Colon (tissue), 2 donors: ENCODE results near the gene NT5C2.
"Not testable (repeated sequence)": the region's sequence is repeated elsewhere in the genome, so short reads cannot be mapped to it uniquely, and the experiment has no call there.

Experiments
- FAIRE-seq: peaks from 2 replicates; lab custom pipeline; 2012; peaks lifted over from hg19 to GRCh38; lab: Jason Lieb, UNC
- donor health status: control.
- donor health status: control.

Gene NT5C2

DNA sequence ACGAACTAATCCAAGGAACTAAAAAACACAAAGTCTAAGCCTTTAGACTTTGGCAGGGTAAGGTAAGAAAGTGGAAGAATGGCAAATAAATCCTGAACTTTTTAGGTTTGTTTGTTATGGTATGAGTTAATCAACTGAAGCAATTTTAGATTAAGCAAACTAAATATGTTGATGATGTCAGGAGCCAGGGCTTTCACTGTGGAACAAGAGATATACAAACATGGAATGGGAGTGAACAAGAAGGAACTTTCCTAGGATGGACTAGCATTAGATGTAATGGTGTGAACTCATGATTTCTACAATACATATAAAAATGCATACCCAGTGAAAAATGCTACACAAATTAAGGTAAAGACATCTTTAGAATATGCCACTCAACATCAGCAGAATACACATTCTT is 35.8 kb downstream of the NT5C2 start:
- FAIRE-seq: no peak

DNA sequence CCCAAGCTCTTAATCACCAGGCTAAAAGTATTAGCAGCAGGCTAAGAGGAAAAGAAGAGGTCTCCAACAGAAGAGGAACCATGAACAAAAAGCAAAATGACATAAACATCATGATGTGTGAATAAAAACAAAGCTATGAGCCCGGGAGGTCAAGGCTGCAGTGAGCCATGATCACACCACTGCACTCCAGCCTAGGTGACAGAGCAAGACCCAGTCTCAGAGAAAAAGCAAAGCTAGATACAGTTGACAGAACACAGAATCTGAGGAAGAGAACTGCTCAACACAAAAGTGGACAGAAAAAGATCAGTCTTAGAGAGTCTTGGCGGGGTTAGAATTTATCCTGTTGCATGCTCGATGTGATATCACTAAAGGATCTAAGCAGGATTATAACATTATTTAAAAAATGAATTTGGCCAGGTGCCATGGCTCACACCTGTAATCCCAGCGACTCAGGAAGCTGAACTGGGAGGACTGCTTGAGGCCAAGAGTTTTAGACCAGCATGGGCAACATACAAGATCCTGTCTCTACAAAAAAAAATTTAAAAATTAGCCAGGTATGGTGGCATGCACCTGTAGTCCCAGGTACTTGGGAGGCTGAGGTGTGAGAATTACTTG is 37.5 kb downstream of the NT5C2 start:
- FAIRE-seq: no peak

DNA sequence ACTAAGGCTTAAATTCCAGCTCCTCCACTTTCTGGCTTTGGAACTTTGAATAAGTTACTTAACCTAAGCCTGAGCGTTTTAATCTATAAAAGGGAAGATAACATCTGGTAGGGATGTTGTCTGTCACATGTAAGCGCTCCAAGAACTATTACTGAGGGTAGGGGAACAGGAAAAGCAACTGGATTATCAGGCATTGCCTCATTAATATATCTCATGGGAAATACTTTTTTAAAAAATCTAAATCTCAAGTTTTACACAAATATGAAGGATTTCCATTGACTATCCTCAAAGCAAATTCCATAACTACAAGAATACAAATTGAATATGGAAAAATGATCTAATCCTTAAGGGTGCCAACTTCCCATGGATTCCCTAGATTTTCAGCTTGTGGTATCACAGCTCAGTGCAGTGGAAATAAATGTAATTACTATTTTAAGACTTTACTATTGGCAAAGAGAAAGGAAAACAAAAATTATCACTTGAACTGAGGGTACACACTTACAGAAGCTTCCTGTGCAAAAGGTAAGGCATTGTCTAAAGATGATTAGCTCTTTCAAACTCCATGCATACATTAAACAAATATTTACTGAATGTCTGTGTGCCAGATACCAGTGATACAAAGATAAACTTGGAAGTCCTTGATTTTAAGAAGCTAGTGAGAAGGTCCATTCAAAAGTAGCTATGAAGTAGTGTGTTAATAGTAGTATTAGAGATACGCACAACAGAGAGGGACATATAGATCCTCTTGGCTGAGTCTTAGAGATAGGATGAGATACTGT is 38.4 kb downstream of the NT5C2 start:
- FAIRE-seq: no peak

DNA sequence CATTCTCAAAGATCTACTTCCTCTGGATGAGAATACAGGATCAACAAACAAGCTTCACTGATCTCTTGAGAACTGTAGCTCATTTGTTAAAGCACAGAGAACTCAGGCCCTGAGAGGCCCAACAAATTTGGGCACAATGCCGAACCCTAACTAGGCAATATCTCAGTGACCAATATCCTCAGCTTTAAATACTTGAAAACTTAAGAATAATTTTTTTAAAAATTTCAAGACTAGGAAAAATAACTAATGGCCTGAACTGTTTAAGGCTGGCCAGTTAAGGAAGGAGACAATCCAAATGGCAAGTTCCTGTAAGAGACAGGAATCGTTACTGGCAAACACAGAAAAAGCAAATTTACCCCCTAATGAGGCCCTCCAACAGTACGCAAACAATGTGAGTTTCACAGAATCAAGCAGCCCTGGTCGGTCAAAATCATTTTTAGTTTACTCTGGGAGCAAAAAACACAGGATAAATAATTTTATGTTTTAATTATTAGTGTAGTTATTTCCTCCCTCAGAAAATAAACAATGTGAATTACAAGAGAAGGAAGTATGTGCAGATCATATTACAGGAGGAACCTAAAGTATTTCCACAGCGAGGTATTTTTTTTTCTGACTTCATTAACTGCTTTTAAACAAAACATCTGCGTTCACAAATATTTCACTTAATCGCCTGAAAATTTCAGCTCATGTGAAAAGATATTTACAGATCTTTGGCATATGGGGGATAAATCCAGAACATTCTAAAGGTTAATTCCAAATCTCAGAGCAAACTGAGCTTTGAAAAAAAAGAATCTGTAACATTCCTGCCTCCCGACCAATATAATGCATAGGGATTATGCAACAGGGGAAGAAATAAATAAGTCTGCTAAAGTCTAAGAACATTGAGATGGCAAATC is 39.5 kb downstream of the NT5C2 start:
- FAIRE-seq: no peak

DNA sequence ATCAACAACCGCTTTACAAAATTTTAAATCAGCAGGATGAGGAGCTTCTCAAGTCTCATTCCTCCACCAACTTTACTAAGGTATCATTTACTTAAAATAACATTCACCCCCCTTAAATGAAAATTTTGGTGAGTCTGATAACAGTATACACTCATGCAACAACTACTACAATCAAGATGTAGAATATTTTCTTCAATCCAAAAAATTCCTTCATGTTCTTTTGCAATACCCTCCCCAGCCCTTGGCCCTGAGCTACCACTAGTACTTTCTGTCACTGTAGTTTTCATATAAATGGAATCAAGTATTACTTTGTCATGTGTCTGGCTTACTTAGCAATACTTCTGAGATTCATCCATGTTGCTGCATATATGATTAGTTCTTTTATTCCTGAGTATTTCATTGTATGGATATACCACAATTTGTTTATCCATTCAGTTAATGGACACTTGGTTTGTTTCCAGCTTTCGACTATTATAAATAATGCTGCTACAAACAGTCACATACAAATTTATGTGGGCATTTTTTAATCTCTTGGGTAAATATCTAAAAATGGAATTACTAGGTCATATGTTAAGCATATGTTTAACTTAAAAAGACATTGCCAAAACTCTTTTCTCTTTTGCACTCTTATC is 43.0 kb downstream of the NT5C2 start:
- no peak for FAIRE-seq

DNA sequence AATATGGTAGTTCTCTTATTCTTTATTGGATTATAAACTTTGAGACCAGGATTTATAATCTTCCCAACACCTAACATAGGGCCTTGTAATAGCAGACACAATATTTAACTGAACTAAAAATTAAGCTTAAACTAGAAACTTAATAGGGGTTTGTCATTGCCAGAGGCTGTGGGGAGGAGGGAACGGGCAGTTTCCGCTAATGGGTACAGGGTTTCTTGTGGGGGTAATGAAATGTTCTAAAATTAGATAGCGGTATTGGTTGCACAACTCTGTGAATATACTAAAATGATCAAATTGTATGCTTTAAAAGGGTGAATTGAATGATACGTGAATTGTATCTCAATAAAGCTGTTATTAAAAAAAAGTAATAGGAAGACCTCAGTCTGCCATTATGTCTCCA is 45.4 kb downstream of the NT5C2 start:
- FAIRE-seq: no peak

DNA sequence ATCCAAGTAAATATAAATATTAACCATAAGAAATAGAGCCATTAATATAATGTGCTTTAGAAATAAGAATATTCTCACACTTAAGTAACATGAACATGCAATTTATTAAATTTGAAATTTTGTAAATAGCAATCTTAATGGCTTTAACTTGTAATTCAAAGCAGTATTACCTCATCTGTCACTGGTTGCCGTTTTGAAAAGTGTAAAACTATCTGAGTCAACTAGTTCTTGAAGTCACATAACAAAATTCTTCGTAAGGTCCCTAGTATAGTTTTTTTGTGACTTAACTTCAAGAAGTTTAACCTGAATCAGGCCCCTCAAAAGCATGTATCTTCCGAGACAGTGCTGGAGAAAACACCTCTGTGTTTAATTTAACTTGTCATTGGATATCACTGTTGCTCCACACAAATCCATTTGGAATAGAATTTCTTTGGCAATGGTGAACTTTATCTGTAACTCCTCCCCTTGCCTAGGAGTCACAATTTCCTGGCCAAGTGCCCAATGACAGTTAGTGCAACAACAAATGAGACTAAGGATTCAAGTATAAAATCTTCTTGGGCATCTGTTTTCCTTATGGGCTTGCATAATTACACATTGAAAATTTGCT is 47.1 kb downstream of the NT5C2 start:
- no peak for FAIRE-seq

DNA sequence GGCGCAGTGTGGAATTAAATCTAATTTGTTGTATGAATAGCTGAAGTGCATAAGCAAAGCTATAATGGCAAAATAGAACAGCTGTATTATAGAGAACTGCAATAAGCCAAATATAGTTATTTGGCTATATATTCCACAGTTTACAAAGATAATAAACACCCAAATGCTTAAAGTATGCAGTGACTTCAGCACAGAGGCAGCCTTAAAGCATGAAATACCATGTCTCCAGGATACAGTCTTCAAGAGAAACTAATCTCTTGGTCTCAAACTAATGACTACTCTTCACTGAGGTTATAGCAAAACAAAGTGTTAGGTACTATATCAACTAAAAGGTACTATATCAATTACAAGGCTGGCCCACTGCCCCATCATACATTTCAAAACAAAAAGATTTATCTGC is 48.0 kb downstream of the NT5C2 start:
- no peak for FAIRE-seq

DNA sequence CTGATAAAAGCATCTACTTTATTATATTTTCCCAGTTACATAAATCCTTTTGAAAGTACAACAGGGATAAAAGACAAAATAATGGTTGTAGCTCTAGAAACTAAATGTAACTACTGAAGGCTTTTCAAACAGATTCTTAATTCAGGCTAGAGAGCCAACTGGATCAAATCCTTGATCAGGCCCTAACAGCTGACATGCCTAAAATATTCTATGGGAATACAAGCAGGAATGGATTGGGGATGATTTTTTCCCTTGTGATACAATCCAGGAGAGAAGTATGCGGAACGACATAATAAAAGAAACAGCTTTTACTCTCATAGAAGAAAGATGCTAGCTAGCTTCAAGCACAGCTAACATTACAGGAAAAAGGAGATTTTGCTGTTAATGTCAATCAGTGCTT is 49.0 kb downstream of the NT5C2 start:
- no peak for FAIRE-seq

DNA sequence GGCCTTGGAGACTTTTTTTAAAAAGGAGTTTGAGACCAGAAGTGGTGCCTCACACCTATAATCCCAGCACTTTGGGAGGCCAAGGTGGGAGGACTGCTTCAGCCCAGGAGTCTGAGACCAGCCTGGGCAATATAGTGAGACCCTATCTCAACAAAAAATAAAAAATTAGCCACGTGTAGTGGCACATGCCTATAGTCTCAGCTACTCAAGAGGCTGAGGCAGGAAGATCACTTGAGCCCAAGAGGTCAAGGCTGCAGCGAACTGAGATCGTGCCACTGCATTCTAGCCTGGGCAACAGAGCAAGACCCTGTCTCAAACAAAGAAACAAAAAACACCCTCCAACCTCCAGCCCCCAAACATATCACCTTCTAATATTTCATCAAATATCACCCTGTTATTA is 49.4 kb downstream of the NT5C2 start:
- not testable (repeated sequence) for FAIRE-seq

DNA sequence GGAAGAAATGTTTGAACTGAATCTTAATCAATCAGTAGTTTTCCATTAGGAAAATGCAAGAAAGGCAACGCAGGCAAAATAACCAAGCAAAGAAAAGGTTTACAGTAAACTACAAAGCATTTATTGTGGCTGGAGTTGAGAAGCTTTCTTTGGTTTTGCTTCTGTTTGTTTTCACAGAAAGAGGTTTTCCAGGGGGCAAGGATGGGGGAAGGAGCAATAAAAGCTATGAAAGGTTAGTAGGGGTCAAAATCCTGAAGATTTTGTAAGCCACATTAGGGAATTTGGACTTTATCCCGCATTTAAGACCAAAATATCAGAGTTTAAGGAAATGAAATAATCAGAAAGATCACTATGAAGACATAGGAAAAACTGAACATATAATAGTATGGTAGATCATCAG is 51.1 kb downstream of the NT5C2 start:
- FAIRE-seq: no peak

DNA sequence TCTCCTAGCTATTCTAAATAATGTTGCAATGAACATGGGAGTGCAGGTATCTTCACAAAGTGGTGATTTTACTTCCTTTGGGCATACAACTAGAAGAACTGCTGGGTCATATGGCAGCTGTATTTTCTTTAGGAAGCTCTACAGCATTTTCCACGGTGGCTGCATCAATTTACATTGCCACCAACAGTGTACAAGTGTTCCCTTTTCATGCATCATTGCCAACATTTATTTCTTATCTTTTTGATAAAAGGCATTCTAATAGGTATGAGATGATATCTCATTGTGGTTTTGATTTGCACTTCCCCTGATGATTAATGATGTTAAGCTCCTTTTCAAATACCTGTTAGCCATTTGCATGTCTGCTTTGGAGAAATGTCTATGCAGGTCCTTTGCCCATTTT is 52.6 kb downstream of the NT5C2 start:
- no peak for FAIRE-seq

DNA sequence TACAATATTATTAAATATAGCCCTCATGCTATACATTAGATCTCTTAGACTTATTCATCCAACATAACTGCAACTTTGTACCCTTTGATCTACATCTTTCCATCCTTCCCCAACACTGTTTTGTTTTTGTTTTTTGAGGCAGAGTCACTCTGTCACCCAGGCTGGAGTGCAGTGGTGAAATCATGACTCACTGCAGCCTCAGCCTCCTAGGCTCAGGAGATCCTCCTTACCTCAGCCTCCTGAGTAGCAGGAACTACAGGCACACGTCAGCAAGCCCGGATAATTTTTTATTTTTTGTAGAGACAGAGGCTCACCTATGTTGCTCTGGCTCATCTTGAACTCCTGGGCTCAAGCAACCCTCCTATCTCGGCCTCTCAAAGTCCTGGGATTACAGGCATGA is 53.3 kb downstream of the NT5C2 start:
- FAIRE-seq: no peak

DNA sequence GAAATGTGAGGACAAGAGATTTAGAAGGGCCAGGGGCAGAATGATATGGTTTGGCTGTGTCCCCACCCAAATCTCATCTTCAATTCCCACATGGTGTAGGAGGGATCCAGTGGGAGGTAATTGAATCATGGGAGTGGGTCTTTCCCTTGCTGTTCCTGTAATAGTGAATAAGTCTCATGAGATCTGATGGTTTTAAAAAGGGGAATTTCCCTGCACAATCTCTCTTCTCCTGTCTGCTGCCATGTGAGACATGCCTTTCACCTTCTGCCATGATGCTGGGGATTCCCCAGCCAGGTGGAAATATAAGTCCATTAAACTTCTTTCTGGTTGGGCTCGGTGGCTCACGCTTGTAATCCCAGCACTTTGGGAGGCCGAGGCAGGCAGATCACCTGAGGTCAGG is 57.9 kb downstream of the NT5C2 start:
- FAIRE-seq: not testable (repeated sequence)

DNA sequence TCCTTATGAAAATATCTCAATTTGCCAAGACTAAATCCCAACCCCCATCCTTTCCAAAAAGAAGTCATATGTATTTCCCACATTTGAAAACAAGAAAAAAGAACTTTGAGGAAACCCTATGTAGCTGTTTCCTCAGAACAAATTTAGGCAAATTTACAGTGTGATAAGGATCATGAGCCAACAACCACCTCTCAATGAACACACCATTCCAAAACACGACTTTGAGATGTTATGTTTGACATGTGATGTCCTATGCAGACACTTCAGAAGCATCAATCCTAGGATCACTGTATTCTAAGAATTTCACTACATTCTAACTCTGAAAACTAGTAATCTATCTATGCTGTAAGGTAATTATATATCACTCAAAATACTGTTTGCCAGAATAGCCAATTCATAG is 62.2 kb downstream of the NT5C2 start:
- FAIRE-seq: no peak

DNA sequence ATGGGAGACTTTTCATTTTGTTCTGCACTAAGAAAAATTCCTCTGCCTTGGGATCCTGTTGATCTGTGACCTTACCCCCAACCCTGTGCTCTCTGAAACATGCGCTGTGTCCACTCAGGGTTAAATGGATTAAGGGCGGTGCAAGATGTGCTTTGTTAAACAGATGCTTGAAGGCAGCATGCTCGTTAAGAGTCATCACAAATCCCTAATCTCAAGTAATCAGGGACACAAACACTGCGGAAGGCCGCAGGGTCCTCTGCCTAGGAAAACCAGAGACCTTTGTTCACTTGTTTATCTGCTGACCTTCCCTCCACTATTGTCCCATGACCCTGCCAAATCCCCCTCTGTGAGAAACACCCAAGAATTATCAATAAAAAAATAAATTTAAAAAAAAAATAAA is 62.9 kb downstream of the NT5C2 start:
- FAIRE-seq: not testable (repeated sequence)

DNA sequence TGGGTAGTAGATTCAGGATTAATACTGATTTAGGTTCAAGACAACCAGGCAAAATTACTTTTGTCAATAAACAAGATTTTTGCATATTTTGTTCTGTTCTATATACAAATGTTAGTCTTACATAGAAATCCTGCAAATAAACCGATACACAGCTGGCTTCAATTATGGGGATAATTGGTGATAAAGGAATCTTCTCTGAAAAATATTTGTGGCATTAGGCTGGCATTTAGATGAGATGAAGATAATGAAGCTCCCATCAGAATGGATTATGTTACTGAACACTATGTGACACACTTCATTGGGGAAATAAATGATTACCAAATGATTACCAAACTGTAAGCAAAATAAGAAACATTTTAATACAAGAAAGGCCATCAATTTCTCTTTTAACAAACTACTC is 65.8 kb downstream of the NT5C2 start:
- FAIRE-seq: no peak

DNA sequence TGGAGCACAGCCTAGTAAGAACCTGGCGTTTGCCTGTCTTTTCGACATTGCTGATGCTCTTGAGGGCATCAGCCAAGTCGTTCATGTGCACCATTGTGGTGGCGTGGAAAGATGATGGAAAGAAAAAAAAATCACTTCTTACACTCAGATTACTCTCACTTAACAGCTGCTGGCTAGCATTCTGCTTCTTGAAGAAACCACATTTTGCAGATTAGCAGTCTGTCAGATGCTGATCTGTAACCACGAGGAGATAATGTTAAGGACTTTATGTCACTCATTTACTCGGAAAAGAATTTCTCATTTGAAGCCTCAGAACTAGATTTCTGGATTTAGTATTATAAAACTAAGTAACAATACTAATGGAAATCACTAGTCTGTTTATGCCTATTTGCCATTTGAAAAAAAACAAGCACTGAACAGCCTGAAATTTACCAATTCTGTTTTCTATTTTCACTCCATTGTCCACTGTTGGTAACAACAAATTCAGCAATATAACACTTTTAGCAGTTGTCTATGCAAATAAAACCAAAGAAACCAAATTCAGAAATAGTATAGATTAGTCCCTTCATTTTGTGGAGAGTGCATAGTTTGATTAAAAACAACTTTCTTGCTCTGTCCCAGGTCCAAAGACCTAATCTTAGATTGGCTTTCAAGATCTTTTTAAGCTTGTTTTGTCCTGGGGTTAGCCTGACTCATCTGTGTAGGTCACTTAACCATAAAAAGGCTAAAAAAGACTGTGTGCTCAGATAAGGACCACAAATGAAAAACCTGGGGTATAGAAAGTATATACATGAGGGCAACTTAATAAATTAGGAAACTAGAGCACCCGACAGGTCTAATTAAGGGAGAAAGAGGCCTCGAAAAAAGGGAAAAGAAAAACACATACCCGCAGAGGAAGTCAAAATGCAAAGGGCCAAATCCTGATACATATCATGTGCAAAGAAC is 67.5 kb downstream of the NT5C2 start:
- FAIRE-seq: no peak

DNA sequence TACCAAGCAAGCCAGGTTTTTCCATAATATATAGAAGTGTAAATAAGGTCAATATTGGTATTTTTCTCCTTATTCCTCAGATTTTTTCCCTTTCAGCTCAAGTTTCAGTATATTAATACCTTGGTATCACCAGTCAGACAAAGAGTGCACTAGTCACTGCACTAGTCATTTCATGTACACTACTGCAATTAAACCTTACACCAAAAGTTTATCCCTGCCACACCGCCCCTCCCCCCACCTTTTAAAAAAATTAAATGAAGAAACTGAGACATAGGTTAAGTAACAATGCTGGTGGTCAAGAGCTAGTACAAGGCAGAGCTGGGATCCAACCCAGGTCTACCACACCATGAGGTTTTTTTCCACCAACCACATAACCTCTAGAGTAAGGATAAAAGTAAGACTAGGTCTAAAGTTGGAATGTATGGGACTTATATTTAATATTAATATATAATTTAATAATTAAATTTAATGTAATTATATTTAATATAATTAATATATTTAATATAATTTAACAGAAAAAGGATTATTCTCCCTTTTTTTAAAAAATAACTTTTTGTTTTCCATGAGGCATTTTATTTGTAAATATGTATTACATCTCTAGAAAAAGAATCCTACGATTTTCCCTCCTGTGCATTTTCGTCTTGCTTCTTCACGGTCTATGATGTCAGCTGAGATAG is 68.5 kb downstream of the NT5C2 start:
- peak; percentile 62 for FAIRE-seq

DNA sequence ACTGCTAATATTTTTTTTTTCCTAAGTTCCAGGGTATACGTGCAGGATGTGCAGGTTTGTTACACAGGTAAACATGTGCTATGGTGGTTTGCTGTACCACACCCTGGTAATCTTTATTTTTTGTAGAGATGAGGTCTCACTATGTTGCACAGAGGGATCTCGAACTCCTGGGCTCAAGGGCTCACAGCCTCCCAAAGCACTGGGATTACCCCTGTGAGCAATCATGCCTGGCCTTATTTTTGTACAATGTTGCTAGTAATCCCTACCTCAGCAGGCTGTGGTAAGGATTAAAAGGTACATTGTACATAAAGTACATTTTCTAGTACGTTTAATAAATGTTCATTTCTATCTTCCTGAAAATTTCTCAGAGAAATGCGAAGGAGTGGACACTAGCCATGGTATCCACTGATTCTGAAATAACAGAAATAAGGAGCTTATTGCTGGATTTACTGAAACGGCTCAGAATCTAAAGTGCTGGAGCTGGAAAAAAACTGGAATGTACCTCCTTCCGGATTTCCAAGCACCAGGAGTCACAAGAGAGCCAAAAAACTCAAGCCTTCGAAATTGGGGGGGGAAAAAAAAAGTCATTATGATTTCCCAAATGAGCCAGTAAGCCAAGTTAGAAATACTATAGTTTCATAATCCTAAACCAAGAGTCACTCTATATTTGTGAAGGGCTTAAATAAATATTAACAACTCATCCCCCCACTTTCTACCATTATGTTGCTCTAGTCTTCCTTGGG is 69.6 kb downstream of the NT5C2 start:
- FAIRE-seq: no peak
